Small intestine (tissue), 16 donors: ENCODE data around the gene CD300LD. TPM values are rescaled to one million over a fixed set of nuclear protein-coding genes. Genes with fewer than 3 reads are reported as not detected.
"Not testable (repeated sequence)": the region's sequence is repeated elsewhere in the genome, so short reads cannot be mapped to it uniquely, and the experiment has no call there.

Source experiments
- DNase-seq, 2 donors: peaks; one replicate each; pipeline versions ENCODE4 v3.0.0 to v3.0.0-alpha.2; 2013
- FAIRE-seq: peaks from 2 replicates; lab custom pipeline; 2012; peaks lifted over from hg19 to GRCh38; lab: Jason Lieb, UNC
- H3K27ac ChIP-seq, 3 donors: one replicate each; pipeline ENCODE4 v1.5.1; 2013; ENCODE audit warnings: low read length in 2 of 3, mild to moderate bottlenecking in 2 of 3, control low read depth in 1 of 3, inconsistent platforms in 1 of 3, low read depth in 1 of 3, moderate library complexity in 1 of 3
- H3K27me3 ChIP-seq, 3 donors: one replicate each; pipeline ENCODE4 v1.6.1; 2013; ENCODE audit warnings: low read length in 3 of 3, inconsistent platforms in 1 of 3; ENCODE audit not compliant: control insufficient read depth in 3 of 3, insufficient read depth in 3 of 3
- H3K36me3 ChIP-seq, 3 donors: one replicate each; pipeline ENCODE4 v1.6.1; 2013; ENCODE audit warnings: low read length in 3 of 3, inconsistent platforms in 1 of 3, low read depth in 1 of 3, mild to moderate bottlenecking in 1 of 3, moderate library complexity in 1 of 3; ENCODE audit not compliant: control insufficient read depth in 3 of 3, insufficient read depth in 2 of 3
- H3K4me1 ChIP-seq, 3 donors: one replicate each; pipeline ENCODE4 v1.6.1; 2013; ENCODE audit warnings: low read length in 2 of 3, inconsistent platforms in 1 of 3, low read depth in 1 of 3, mild to moderate bottlenecking in 1 of 3, moderate library complexity in 1 of 3; ENCODE audit not compliant: control insufficient read depth in 3 of 3, insufficient read depth in 2 of 3
- H3K4me3 ChIP-seq, 3 donors: one replicate each; pipeline ENCODE4 v1.5.1; 2013; ENCODE audit warnings: low read length in 3 of 3, control low read depth in 1 of 3, inconsistent platforms in 1 of 3, low read depth in 1 of 3, mild to moderate bottlenecking in 1 of 3, moderate library complexity in 1 of 3
- H3K9me3 ChIP-seq, 2 donors: one replicate each; pipeline ENCODE4 v1.6.1; 2013; ENCODE audit warnings: low read depth in 1 of 2, low read length in 1 of 2; ENCODE audit not compliant: control insufficient read depth in 2 of 2, insufficient read depth in 1 of 2
- WGBS, 3 donors: extraction: QIAGEN DNeasy Blood & Tissue Kit; methylation state at CpG; one replicate each; pipeline ENCODE4 v1.1.7; 2013; 5-methylcytosine and 5-hydroxymethylcytosine counted together
- long read RNA-seq, 10 donors: transcript quantifications; one replicate each; lab custom pipeline, GENCODE V29; 2026
- polyA plus RNA-seq, 4 donors: library from polyadenylated mRNA; stranded (reverse) in 3 of 4; unstranded in 1 of 4; fragments of 200-250 nt in 3 of 4; fragments of 120-200 nt in 1 of 4; gene quantifications; one replicate each; pipeline versions ENCODE4 v1.2.1 to v1.2.3, GENCODE V29; 2013
- donor health status: healthy with polysubstance abuse.
- donor health status: control.
- donor health status: control.
- donor health status: Bipolar disorder and iron deficiency.
- donor health status: healthy.

The CD300LD gene
- not detected for polyA plus RNA-seq
- long read RNA-seq, donor 1: 0 reads
- long read RNA-seq, donor 2: 0 reads
- long read RNA-seq, donor 3: 0 reads
- long read RNA-seq, donor 4: 0 reads
- long read RNA-seq, donor 5: 0 reads
- long read RNA-seq, donor 6: 0 reads
- long read RNA-seq, donor 7: 0 reads
- long read RNA-seq, donor 8: 0 reads
- long read RNA-seq, donor 9: 0 reads
- long read RNA-seq, donor 10: 0 reads

GRCh38 chr17:74592087-74592990 lies at the start of gene CD300LD:
CD300LD (minus strand) TSS chr17:74592283; CDS start chr17:74592202, 81 bp downstream.
- Histone ChIP-seq H3K4me3 (no peak within 1 kb of the TSS), H3K9me3 (no peaks in the 10 kb centered on the region), H3K4me1 (no peaks in the 10 kb centered on the region), H3K27me3 (peaks cover 0 to 2% (median 0%) of the 10 kb centered on the region in 3 donors), H3K27ac (no peak within 1 kb of the TSS), H3K36me3 (no peaks in the 10 kb centered on the region)
- FAIRE-seq (no peak), DNase-seq (no peak)
- WGBS, 3 donors: 75 to 79% (median 76%) methylated on average over 14 of the region's 14 CpGs

GRCh38 chr17:74641224-74641957 lies 49.3 kb upstream of the CD300LD start:
- Histone ChIP-seq H3K4me1 (no peaks in the 10 kb centered on the region), H3K27me3 (peaks cover 0 to 8% (median 0%) of the 10 kb centered on the region in 3 donors), H3K9me3 (no peaks in the 10 kb centered on the region), H3K27ac (no peak overlapping the region), H3K36me3 (no peaks in the 10 kb centered on the region), H3K4me3 (no peak overlapping the region)
- WGBS, 3 donors: 54 to 61% (median 59%) methylated on average over 6 of the region's 6 CpGs
- FAIRE-seq (no peak), DNase-seq (no peak)

- H3K4me1 ChIP-seq: no peaks in the 10 kb centered on the region
- peaks cover 0 to 8% (median 0%) of the 10 kb centered on the region in 3 donors for H3K27me3 ChIP-seq
- DNase-seq (no peak), FAIRE-seq (no peak)
- H3K36me3 ChIP-seq: no peaks in the 10 kb centered on the region
- H3K27ac ChIP-seq: no peak overlapping the region
- WGBS, 3 donors: 52 to 75% (median 56%) methylated on average over 10 of the region's 10 CpGs
- H3K9me3 ChIP-seq: no peaks in the 10 kb centered on the region
- no peak overlapping the region for H3K4me3 ChIP-seq
Observed at GRCh38 chr17:74639704-74640151, 47.6 kb upstream of the CD300LD start.

GRCh38 chr17:74637926-74638325 lies 45.8 kb upstream of the CD300LD start:
- H3K36me3 ChIP-seq: no peaks in the 10 kb centered on the region
- H3K4me1 ChIP-seq: no peaks in the 10 kb centered on the region
- no peak overlapping the region for H3K4me3 ChIP-seq
- H3K9me3 ChIP-seq: no peaks in the 10 kb centered on the region
- peaks cover 0 to 7% (median 0%) of the 10 kb centered on the region in 3 donors for H3K27me3 ChIP-seq
- DNase-seq: no peak
- no peak overlapping the region for H3K27ac ChIP-seq
- FAIRE-seq: no peak
- 26 to 42% (median 36%) methylated on average over 2 of the region's 2 CpGs for WGBS, 3 donors

GRCh38 chr17:74637265-74637664 lies 45.2 kb upstream of the CD300LD start:
- H3K27ac ChIP-seq: no peak overlapping the region
- DNase-seq (no peak), FAIRE-seq (no peak)
- peaks cover 0 to 7% (median under 1%) of the 10 kb centered on the region in 3 donors for H3K27me3 ChIP-seq
- no peaks in the 10 kb centered on the region for H3K4me1 ChIP-seq
- no peaks in the 10 kb centered on the region for H3K36me3 ChIP-seq
- H3K4me3 ChIP-seq: no peak overlapping the region
- 60 to 68% (median 66%) methylated on average over 10 to 11 of the region's 11 CpGs for WGBS, 3 donors
- H3K9me3 ChIP-seq: no peaks in the 10 kb centered on the region

- not testable (repeated sequence) for FAIRE-seq, H3K27ac ChIP-seq
Observed at GRCh38 chr17:74636541-74637085, 44.5 kb upstream of the CD300LD start.

GRCh38 chr17:74635418-74635817 lies 43.3 kb upstream of the CD300LD start:
- H3K27me3 ChIP-seq: peaks cover 0 to 12% (median 3%) of the 10 kb centered on the region in 3 donors
- DNase-seq (no peak), FAIRE-seq (no peak)
- 54 to 62% (median 61%) methylated on average over 13 of the region's 13 CpGs for WGBS, 3 donors
- no peak overlapping the region for H3K4me3 ChIP-seq
- H3K36me3 ChIP-seq: no peaks in the 10 kb centered on the region
- H3K27ac ChIP-seq: no peak overlapping the region
- no peaks in the 10 kb centered on the region for H3K4me1 ChIP-seq
- H3K9me3 ChIP-seq: no peaks in the 10 kb centered on the region

More at GRCh38 chr17:74636541-74637085, 44.5 kb upstream of the CD300LD start:
- H3K4me1 ChIP-seq, H3K36me3 ChIP-seq, H3K9me3 ChIP-seq, DNase-seq, H3K4me3 ChIP-seq: not testable (repeated sequence)
- H3K27me3 ChIP-seq: peaks cover 0 to 12% (median 3%) of the 10 kb centered on the region in 3 donors
- 70 to 81% (median 79%) methylated on average over 10 of the region's 10 CpGs for WGBS, 3 donors

GRCh38 chr17:74633326-74633725 lies 41.2 kb upstream of the CD300LD start:
- DNase-seq: no peak
- H3K4me3 ChIP-seq: no peak overlapping the region
- FAIRE-seq: no peak
- peaks cover 0 to 12% (median 6%) of the 10 kb centered on the region in 3 donors for H3K27me3 ChIP-seq
- WGBS, 3 donors: 69 to 86% (median 77%) methylated on average over 8 of the region's 8 CpGs
- H3K27ac ChIP-seq: no peak overlapping the region
- H3K36me3 ChIP-seq: no peaks in the 10 kb centered on the region
- peaks cover 0 to 2% of the 10 kb centered on the region in 2 donors for H3K9me3 ChIP-seq
- no peaks in the 10 kb centered on the region for H3K4me1 ChIP-seq
